GM18526 (cell line): ENCODE measurements around the gene HNRNPLL.

Source experiments
- POLR2A ChIP-seq: IDR thresholded peaks from 3 replicates; pipeline ENCODE4 v1.6.1; 2011; ENCODE audit not compliant: insufficient read length; ENCODE audit errors: extremely low read depth

HNRNPLL gene

DNA sequence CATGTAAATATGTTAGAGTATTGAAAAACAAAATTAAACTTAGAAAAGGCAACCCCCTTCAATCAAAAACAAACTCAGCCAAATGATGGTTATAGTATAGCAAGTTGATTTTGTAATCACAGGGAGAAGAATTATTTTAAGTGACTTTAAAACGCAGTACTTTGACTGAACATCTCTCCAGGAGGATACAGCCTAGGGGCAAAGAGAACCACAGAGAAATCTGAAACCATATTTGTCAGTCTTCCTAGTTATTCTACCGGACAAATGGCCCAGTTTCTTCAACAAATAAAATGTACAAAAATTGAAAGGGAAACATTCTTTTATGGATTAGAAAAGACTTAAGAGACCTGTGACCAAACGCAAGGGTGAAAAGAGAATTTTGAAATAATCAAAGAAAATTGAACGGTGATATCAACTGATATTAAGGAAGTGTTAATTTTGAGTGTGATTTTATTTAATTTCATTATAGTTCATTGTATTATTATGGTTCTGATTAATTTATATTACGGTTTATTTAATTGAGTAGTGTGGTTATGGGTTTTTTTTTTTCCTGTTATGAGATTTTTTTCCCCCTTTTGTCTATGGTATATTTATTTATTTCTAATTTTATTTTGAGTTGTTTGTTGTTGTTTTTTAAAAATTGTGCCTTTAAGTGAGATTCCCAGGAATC lies 75.3 kb downstream of the HNRNPLL start:
- TF ChIP-seq POLR2A = no peak

DNA sequence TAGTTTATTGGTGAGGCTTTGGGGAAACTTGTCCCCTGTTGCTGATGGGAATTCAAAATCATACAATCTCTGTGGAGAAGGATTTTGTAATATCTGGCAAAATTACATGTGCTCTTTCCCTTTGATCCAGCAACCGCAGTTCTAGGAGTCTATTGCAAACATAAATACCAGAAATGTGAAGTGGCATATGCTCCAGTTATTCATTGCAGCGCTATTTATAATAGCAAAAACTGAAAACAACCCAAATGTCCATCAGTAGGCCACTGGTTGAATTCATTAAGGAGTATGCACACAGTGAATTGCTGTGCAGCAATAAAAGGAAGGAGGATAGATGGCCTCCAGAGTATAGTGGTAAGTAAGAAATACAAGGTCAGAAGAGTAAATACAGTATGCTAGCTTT lies 76.5 kb downstream of the HNRNPLL start:
- no peak for TF ChIP-seq POLR2A

DNA sequence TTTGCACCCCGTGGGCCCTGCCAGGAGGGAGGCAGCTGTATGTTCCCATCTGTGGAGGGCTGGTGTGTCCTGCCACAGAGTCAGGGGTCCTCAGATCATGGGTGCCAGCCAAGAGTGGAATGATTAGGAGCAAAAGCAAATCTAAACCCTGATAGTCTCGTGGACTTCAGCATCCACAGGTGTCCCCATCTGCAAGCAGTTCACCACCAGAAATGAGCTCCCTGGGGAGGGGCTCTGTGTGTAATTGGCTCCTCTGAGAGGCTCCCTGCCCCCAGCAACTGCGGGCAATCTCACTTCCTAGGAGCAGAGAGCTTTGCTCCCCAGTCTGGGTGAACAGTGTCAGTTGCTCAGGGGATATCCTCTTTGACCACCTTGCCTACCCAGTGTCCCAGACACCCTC lies 78.1 kb downstream of the HNRNPLL start:
- TF ChIP-seq POLR2A = no peak

DNA sequence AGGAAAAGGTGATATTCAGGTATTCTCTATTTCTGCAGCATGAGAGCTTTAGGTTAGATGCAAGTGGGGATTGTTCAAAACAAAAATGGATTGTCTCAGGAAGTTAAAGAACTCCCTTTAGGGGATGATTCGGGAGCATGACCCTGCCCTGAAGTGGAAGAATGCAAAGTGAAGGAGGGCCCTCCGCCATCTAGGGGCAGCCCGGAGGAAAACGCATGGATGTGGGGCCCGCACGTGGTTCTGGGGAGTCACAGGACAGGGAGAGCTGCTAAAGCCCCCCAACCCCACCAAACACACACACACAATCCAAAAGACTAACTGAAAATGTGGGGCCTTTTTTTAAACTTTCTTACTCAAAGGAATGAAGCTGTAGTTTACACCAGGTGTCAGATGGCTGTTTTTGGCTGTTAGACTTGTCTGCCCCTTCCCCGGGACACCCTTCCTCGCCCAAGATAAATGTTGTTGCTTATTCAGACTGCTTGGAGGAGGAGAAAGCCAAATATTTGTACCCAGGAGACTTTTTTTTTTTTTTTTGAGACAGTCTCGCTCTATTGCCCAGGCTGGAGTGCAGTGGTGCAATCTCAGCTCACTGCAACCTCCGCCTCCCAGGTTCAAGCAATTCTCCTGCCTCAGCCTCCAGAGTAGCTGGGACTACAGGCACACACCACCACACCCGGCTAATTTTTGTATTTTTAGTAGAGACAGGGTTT lies 78.8 kb downstream of the HNRNPLL start:
- no peak for TF ChIP-seq POLR2A

DNA sequence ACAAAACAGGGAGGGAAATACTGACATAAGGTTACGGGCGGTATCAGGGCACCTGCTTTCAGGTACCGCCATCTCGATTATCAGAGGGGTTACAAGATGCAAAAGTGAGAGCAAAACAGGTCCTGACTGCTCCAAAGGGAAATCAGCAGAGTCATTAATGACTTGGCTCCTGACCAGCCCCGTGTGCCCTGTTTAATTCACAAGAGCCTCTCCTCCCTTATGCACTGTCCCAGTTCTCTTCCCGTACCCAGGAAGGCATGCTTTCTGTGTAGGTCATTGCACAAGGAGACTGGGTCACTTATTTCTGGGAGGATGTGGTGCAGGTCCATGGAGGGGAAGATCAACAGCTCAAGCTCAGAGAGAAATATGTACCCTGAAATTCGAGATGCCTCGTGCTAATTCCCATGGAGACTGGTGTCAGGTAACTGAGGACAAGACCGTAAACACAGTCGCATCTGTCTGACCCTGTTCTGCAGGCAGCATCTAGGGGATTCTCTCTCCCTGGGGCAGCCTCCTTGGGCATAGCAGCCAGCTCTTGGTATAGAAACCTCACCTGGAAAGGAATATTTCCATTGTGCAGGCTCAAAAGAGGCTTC lies 79.9 kb downstream of the HNRNPLL start:
- TF ChIP-seq POLR2A = no peak

DNA sequence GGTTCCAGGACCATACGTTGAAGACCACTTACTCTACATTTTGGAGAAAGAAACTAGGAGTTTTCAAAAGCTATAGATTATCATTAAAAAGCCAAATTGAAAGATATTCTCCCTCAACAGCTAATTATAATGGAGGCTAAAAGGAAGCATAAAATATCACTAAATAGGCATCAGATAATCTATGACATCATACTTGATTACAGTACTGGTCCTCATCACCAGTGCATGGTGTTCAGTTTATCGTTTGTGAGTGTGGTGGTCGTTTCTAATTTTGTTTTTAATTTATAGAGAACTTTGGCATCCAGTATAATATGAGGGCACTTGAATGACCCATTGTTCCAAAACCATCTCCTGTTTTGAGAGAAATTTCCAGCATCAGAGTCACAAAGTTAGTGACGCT lies 80.9 kb downstream of the HNRNPLL start:
- TF ChIP-seq POLR2A = no peak

DNA sequence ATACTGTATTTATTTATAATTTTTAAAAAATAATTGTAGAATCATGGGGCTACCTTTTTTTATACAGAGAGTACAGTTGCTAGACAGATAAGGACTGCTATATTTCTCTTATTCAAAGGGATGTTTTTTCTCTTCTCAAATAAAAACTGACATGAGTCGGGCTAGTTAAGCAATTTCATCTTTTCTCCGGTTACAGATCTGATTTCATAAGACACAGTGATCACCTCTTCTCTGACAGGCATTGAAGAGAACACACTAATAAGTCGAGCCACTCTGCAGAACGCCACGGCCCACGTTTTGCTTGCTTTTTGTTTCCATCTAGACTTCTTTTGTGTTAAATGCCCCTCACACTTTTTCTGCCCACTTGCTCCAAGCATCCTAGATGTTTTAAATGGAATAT lies 85.4 kb downstream of the HNRNPLL start:
- no peak for TF ChIP-seq POLR2A

DNA sequence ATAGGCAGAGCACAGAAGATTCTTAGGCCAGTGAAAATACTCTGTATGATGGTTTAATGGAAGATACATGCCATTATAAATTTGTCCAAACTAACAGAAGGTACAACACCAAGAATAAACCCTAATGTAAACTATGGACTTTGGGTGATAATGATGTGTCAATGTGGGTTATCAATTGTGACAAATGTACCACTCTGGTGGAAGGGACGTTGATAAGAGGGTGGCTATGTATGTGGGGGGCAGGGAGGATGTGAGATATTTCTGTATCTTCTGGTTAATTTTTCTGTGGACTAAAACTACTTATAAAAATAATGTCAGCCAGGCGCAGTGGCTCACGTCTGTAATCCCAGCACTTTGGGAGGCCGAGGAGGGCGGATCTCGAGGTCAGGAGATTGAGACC lies 86.2 kb downstream of the HNRNPLL start:
- no peak for TF ChIP-seq POLR2A

DNA sequence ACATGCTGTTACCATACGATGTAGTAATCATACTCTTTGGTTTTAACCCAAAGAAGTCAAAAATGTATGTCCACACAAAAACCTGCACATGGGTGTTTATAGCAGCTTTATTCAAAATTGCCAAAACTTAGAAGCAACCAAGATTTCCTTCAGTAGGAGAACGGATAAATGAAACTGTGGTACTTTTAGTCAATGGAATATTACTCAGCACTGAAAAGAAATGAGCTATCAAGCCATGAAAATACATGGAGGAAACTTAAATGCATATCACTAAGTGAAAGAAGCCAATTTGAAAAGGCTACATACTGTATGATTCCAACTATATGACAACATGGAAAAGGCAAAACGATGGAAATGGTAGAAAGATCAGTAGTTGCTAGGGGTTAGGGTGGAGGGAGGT lies 86.6 kb downstream of the HNRNPLL start:
- no peak for TF ChIP-seq POLR2A

DNA sequence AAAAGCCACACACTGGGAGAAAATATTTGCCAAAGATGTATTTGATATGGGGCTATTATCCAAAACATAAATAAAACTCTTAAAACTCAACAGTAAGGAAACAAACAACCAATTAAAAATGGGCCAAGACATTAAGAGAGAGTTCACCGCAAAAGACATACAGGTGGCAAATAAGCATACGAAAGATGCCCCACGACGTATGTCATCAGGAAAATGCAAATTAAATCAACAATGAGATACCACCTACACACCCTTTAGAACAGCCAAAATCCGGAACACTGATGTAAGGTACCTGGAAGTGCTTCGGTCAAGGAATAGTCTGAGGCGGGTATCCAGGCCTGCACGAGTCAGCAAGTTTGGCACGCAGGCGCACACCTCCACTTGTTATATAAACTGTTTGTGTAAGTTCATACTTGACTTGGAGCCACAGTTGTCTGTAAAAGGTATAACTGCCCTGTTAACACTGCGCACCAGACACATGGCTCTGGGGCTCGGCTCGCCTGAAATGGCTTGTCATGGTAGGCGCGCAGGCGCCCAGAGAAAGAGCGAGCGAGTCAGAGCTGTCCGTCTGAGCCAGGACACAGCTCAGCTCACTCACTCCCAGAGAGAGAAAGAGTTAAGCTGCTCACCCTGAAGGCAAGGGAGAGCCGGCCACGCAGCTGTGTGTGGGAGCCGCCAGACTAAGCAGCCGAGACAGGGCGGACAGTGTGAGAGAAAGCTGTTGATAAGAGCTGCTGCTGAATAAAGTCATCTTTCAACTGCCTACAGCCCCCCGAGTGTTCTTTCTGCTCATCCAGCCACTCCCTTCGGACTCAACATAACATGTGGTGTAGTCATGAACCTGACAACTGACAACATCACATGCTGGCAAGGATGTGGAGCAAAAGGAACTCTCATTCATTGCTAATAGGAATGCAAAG lies 87.3 kb downstream of the HNRNPLL start:
- no peak for TF ChIP-seq POLR2A

DNA sequence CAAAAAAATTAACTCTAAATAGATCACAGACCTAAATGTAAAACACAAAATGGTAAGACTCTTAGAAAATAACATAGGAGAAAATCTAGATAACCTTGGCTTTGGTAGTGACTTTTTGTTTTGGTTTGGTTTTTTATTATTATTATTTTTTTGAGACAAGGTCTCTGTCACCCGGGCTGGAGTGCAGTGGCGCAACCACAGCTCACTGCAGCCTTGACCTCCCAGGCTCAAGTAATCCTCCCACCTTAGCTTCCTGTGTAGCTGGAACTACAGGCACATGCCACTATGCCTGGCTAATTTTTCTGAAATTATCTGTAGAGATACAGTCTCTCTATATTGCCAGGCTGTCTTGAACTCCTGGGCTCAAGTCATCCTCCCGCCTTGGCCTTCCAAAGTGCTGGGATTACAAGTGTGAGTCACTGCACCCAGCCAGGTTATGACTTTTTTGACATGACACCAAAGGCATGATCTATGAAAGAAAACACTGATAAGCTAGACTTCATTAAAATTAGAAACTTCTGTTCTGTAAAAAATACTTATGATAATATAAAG lies 88.0 kb downstream of the HNRNPLL start:
- TF ChIP-seq POLR2A = no peak

DNA sequence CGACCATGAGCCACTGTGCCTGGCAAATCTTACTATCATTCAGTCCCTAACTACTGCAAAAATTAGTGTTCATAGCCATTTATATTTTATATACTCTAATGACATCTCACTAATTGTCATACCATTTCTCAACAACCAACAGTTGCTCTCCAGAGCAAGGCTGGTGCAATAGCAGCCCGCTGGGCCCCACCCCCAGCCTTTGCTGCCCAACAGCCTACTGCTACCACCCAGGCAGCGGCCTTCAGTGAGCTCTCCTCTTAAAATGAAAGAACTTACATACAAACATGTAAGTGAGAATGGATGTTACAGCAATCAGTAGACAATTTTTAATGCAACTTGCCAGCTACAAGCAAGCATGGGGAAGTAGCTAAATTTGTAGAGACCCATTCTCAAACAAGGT lies 90.5 kb downstream of the HNRNPLL start:
- no peak for TF ChIP-seq POLR2A
